Measurements from ENCODE around the gene NFATC2IP. TPM values are rescaled to one million over a fixed set of nuclear protein-coding genes. Genes with fewer than 3 reads are reported as not detected.

NFATC2IP gene
- total and polyA plus RNA-seq, 2 of the 4 experiments (the other 2 are of a cell fraction), result 10.0 to 29.1 TPM

DNA sequence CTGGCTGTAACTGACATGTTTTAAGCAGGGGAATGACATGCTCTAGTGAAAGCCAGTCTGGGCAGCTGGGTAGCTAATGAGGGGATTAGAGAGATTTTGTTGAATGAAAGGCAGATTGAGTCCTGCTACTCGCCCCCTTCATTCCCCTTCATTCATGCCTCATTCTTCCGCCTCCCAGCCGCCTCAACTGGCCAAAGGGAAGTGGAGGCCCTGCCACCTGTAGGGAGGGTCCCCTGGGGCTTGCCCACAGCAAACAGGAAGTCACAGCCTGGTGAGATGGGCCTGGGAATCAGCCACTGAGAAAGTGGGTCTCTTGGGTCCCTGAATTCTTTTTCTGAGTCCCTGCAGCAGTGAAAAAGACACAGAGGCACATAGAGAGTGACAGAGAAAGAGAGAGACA lies 20.1 kb upstream of the NFATC2IP start:
- no peak overlapping the region for H3K23ac ChIP-seq (ENCODE audit: low read depth, low read length)
- H3K9me1 ChIP-seq (ENCODE audit: insufficient read depth, low read length), result no peaks in the 10 kb centered on the region
- H3K9me3 ChIP-seq (ENCODE audit: control insufficient read depth, insufficient read depth, low read length), result no peaks in the 10 kb centered on the region
- intact Hi-C loops (cut with micrococcal nuclease) (no loop called here), in situ Hi-C loops (cut with MboI; ENCODE audit: low sequenced_read_pairs) (no loop called here), dilution Hi-C loops (cut with HindIII; ENCODE audit: low sequenced_read_pairs, unreplicated experiment) (no loop called here)
- BruUV-seq (replicated peaks), result no TSS peak
- H2AK9ac ChIP-seq (replicated peaks; ENCODE audit: low read depth, low read length, poor library complexity), result no peak overlapping the region
- no peak overlapping the region for H4K5ac ChIP-seq (ENCODE audit: low read depth, low read length)
- H2BK120ac ChIP-seq (ENCODE audit: low read depth, low read length), result no peak overlapping the region
- H3K27ac ChIP-seq (ENCODE audit: insufficient read depth, low read length), result no peak overlapping the region
- no peak for DNase-seq
- H4K8ac ChIP-seq (ENCODE audit: low read depth in 2 of 2, low read length in 2 of 2), result no peak overlapping the region
- ChIA-PET POLR2A (ENCODE audit: unreplicated experiment) (no interaction called here), CTCF (no interaction called here)
- H3K14ac ChIP-seq (replicated peaks; ENCODE audit: low read depth, low read length), result no peak overlapping the region
- H3K4me2 ChIP-seq (ENCODE audit: low read depth, low read length), result no peak overlapping the region
- H2AFZ ChIP-seq (replicated peaks; ENCODE audit: low read length, poor library complexity), result no peak overlapping the region
- no CpG with 5 or more reads among the region's 3 CpGs for WGBS, 2 experiments (ENCODE audit: extremely low coverage in 2 of 2, insufficient read length in 1 of 2)
- H3K4ac ChIP-seq (ENCODE audit: low read depth, low read length), result no peak overlapping the region
- no peak for TF ChIP-seq FOS (IDR thresholded peaks at IDR 0.05; ENCODE audit: low read depth, low read length)
- no peak for TF ChIP-seq CHD1 (IDR thresholded peaks at IDR 0.05; ENCODE audit: low read depth, low read length)
- TF ChIP-seq SMC3 (IDR thresholded peaks at IDR 0.05; ENCODE audit: low read depth, low read length), result no peak
- TF ChIP-seq, protein P1, sequence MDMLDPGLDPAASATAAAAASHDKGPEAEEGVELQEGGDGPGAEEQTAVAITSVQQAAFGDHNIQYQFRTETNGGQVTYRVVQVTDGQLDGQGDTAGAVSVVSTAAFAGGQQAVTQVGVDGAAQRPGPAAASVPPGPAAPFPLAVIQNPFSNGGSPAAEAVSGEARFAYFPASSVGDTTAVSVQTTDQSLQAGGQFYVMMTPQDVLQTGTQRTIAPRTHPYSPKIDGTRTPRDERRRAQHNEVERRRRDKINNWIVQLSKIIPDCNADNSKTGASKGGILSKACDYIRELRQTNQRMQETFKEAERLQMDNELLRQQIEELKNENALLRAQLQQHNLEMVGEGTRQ (IDR thresholded peaks at IDR 0.05; ENCODE audit: low read depth, low read length), result no peak
- no peak for TF ChIP-seq MAZ (IDR thresholded peaks at IDR 0.05; ENCODE audit: borderline replicate concordance, low read depth, low read length)
- TF ChIP-seq MXI1 (IDR thresholded peaks at IDR 0.05; ENCODE audit: borderline replicate concordance, low read depth, low read length), result no peak
- TF ChIP-seq, protein P2, sequence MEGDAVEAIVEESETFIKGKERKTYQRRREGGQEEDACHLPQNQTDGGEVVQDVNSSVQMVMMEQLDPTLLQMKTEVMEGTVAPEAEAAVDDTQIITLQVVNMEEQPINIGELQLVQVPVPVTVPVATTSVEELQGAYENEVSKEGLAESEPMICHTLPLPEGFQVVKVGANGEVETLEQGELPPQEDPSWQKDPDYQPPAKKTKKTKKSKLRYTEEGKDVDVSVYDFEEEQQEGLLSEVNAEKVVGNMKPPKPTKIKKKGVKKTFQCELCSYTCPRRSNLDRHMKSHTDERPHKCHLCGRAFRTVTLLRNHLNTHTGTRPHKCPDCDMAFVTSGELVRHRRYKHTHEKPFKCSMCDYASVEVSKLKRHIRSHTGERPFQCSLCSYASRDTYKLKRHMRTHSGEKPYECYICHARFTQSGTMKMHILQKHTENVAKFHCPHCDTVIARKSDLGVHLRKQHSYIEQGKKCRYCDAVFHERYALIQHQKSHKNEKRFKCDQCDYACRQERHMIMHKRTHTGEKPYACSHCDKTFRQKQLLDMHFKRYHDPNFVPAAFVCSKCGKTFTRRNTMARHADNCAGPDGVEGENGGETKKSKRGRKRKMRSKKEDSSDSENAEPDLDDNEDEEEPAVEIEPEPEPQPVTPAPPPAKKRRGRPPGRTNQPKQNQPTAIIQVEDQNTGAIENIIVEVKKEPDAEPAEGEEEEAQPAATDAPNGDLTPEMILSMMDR (conservative IDR thresholded peaks at IDR 0.05; ENCODE audit: low read depth, low read length), result no peak
- TF ChIP-seq RFX5 (IDR thresholded peaks at IDR 0.05; ENCODE audit: low read depth, low read length), result no peak
- TF ChIP-seq, protein P3, sequence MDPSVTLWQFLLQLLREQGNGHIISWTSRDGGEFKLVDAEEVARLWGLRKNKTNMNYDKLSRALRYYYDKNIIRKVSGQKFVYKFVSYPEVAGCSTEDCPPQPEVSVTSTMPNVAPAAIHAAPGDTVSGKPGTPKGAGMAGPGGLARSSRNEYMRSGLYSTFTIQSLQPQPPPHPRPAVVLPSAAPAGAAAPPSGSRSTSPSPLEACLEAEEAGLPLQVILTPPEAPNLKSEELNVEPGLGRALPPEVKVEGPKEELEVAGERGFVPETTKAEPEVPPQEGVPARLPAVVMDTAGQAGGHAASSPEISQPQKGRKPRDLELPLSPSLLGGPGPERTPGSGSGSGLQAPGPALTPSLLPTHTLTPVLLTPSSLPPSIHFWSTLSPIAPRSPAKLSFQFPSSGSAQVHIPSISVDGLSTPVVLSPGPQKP (IDR thresholded peaks at IDR 0.05; ENCODE audit: borderline replicate concordance, low read depth, low read length), result no peak
- TF ChIP-seq POLR2A (IDR thresholded peaks at IDR 0.05; ENCODE audit: low read depth, low read length), result no peak
- H2BK5ac ChIP-seq (ENCODE audit: low read depth, low read length, poor library complexity, severe bottlenecking), result no peak overlapping the region
- no peak overlapping the region; the same call in 1 of the 2 replicates for H2BK20ac ChIP-seq (ENCODE audit: low read depth, low read length)
- H3K27me3 ChIP-seq (ENCODE audit: control insufficient read depth, insufficient read depth, low read length), result peaks cover 7% of the 10 kb centered on the region; the same call in 1 of the 2 replicates
- H3K18ac ChIP-seq (ENCODE audit: low read depth, low read length), result no peak overlapping the region
- H2BK15ac ChIP-seq (ENCODE audit: low read depth, low read length), result no peak overlapping the region
- H3K56ac ChIP-seq (ENCODE audit: extremely low read depth, insufficient read depth, low read length), result no peak overlapping the region
- no peak overlapping the region for H4K91ac ChIP-seq (ENCODE audit: insufficient read depth, low read depth, low read length)
- no peaks in the 10 kb centered on the region for H3K4me1 ChIP-seq (ENCODE audit: control insufficient read depth, insufficient read depth, low read length)
- H4K20me1 ChIP-seq (ENCODE audit: insufficient read depth, low read length), result no peaks in the 10 kb centered on the region
- no peaks in the 10 kb centered on the region for H3K36me3 ChIP-seq (ENCODE audit: control insufficient read depth, insufficient read depth, low read length)
- peaks cover 0 to 4% of the 10 kb centered on the region in 2 experiments; a peak in 1 of 4 replicates for H3K79me1 ChIP-seq (ENCODE audit: low read depth in 1 of 2, low read length in 2 of 2)
- no peak for ATAC-seq (ENCODE audit: low read depth)
- no peak overlapping the region for H2AK5ac ChIP-seq (ENCODE audit: low read depth, low read length)
- H3K9ac ChIP-seq (ENCODE audit: low read depth, low read length), result no peak overlapping the region
- H3K4me3 ChIP-seq (ENCODE audit: insufficient read depth, low read depth, low read length), result no peak overlapping the region
